ENCODE measurements around the gene CPNE7. TPM values are rescaled to one million over a fixed set of nuclear protein-coding genes. Genes with fewer than 3 reads are reported as not detected.
"Not testable (repeated sequence)": the region's sequence is repeated elsewhere in the genome, so short reads cannot be mapped to it uniquely, and the experiment has no call there.

The CPNE7 gene
- polyA plus RNA-seq, 4 donors = 0.22 to 20.3 (median 7.9) TPM

- peak overlapping the region in 2 of 3 donors; percentile 34 to 86 for H3K27ac ChIP-seq (ENCODE audit: low read depth in 1 of 3, low read length in 2 of 3)
- peaks cover 0 to 8% (median 0%) of the 10 kb centered on the region in 3 donors for H3K4me1 ChIP-seq (ENCODE audit: control insufficient read depth in 3 of 3, insufficient read depth in 2 of 3, low read depth in 1 of 3, low read length in 2 of 3)
- H3K27me3 ChIP-seq (ENCODE audit: control insufficient read depth in 3 of 3, insufficient read depth in 3 of 3, low read length in 3 of 3) = peaks cover 0 to 1% (median 0%) of the 10 kb centered on the region in 3 donors
- DNase-seq (no peak), FAIRE-seq (no peak)
- H3K4me3 ChIP-seq (ENCODE audit: low read depth in 1 of 3, low read length in 3 of 3) = no peak overlapping the region
- no peaks in the 10 kb centered on the region for H3K36me3 ChIP-seq (ENCODE audit: control insufficient read depth in 3 of 3, insufficient read depth in 2 of 3, low read depth in 1 of 3, low read length in 3 of 3)
- peaks cover 0 to 4% of the 10 kb centered on the region in 2 donors for H3K9me3 ChIP-seq (ENCODE audit: control insufficient read depth in 2 of 2, insufficient read depth in 1 of 2, low read depth in 1 of 2, low read length in 1 of 2)
- 93 to 94% (median 93%) methylated on average over 16 to 19 of the region's 19 CpGs for WGBS, 3 donors
Observed at GRCh38 chr16:89582614-89583196, 7.1 kb downstream of the CPNE7 start.

- WGBS, 3 donors = 86 to 92% (median 90%) methylated on average over 36 of the region's 36 CpGs
- no peak for FAIRE-seq
- H3K9me3 ChIP-seq (ENCODE audit: control insufficient read depth in 2 of 2, insufficient read depth in 1 of 2, low read depth in 1 of 2, low read length in 1 of 2) = peaks cover 0 to 7% of the 10 kb centered on the region in 2 donors
- no peak for DNase-seq
- H3K27ac ChIP-seq (ENCODE audit: low read depth in 1 of 3, low read length in 2 of 3) = no peak overlapping the region
- H3K4me1 ChIP-seq (ENCODE audit: control insufficient read depth in 3 of 3, insufficient read depth in 2 of 3, low read depth in 1 of 3, low read length in 2 of 3) = peaks cover 0 to 8% (median 0%) of the 10 kb centered on the region in 3 donors
- H3K36me3 ChIP-seq (ENCODE audit: control insufficient read depth in 3 of 3, insufficient read depth in 2 of 3, low read depth in 1 of 3, low read length in 3 of 3) = no peaks in the 10 kb centered on the region
- H3K4me3 ChIP-seq (ENCODE audit: low read depth in 1 of 3, low read length in 3 of 3) = no peak overlapping the region
- no peaks in the 10 kb centered on the region for H3K27me3 ChIP-seq (ENCODE audit: control insufficient read depth in 3 of 3, insufficient read depth in 3 of 3, low read length in 3 of 3)
Observed at GRCh38 chr16:89583197-89583894, 7.8 kb downstream of the CPNE7 start.

- FAIRE-seq = no peak
- Histone ChIP-seq H3K36me3 (ENCODE audit: control insufficient read depth in 3 of 3, insufficient read depth in 2 of 3, low read depth in 1 of 3, low read length in 3 of 3) (no peaks in the 10 kb centered on the region), H3K4me3 (ENCODE audit: low read depth in 1 of 3, low read length in 3 of 3) (no peak overlapping the region), H3K27me3 (ENCODE audit: control insufficient read depth in 3 of 3, insufficient read depth in 3 of 3, low read length in 3 of 3) (no peaks in the 10 kb centered on the region), H3K9me3 (ENCODE audit: control insufficient read depth in 2 of 2, insufficient read depth in 1 of 2, low read depth in 1 of 2, low read length in 1 of 2) (peaks cover 0 to 8% of the 10 kb centered on the region in 2 donors), H3K27ac (ENCODE audit: low read depth in 1 of 3, low read length in 2 of 3) (no peak overlapping the region), H3K4me1 (ENCODE audit: control insufficient read depth in 3 of 3, insufficient read depth in 2 of 3, low read depth in 1 of 3, low read length in 2 of 3) (peaks cover 0 to 8% (median 0%) of the 10 kb centered on the region in 3 donors)
- DNase-seq = no peak
- WGBS, 3 donors = 92 to 97% (median 95%) methylated on average over 38 to 49 of the region's 49 CpGs
Observed at GRCh38 chr16:89583895-89584644, 8.5 kb downstream of the CPNE7 start.

- 69 to 75% (median 71%) methylated on average over 25 of the region's 25 CpGs for WGBS, 3 donors
Observed at GRCh38 chr16:89584768-89585549, 9.4 kb downstream of the CPNE7 start.

GRCh38 chr16:89586218-89586617 lies 10.7 kb downstream of the CPNE7 start:
- Histone ChIP-seq H3K9me3 (ENCODE audit: control insufficient read depth in 2 of 2, insufficient read depth in 1 of 2, low read depth in 1 of 2, low read length in 1 of 2) (peaks cover 0 to 4% of the 10 kb centered on the region in 2 donors), H3K4me3 (ENCODE audit: low read depth in 1 of 3, low read length in 3 of 3) (no peak overlapping the region), H3K36me3 (ENCODE audit: control insufficient read depth in 3 of 3, insufficient read depth in 2 of 3, low read depth in 1 of 3, low read length in 3 of 3) (no peaks in the 10 kb centered on the region), H3K27ac (ENCODE audit: low read depth in 1 of 3, low read length in 2 of 3) (no peak overlapping the region), H3K27me3 (ENCODE audit: control insufficient read depth in 3 of 3, insufficient read depth in 3 of 3, low read length in 3 of 3) (no peaks in the 10 kb centered on the region), H3K4me1 (ENCODE audit: control insufficient read depth in 3 of 3, insufficient read depth in 2 of 3, low read depth in 1 of 3, low read length in 2 of 3) (peaks cover 0 to 8% (median 0%) of the 10 kb centered on the region in 3 donors)
- DNase-seq (no peak), FAIRE-seq (no peak)
- WGBS, 3 donors = 74 to 82% (median 81%) methylated on average over 6 to 7 of the region's 7 CpGs

More at GRCh38 chr16:89584768-89585549, 9.4 kb downstream of the CPNE7 start:
- no peak for FAIRE-seq
- DNase-seq = no peak
- no peak overlapping the region for H3K27ac ChIP-seq (ENCODE audit: low read depth in 1 of 3, low read length in 2 of 3)
- no peaks in the 10 kb centered on the region for H3K36me3 ChIP-seq (ENCODE audit: control insufficient read depth in 3 of 3, insufficient read depth in 2 of 3, low read depth in 1 of 3, low read length in 3 of 3)
- H3K27me3 ChIP-seq (ENCODE audit: control insufficient read depth in 3 of 3, insufficient read depth in 3 of 3, low read length in 3 of 3) = no peaks in the 10 kb centered on the region
- no peak overlapping the region for H3K4me3 ChIP-seq (ENCODE audit: low read depth in 1 of 3, low read length in 3 of 3)
- peaks cover 0 to 4% of the 10 kb centered on the region in 2 donors for H3K9me3 ChIP-seq (ENCODE audit: control insufficient read depth in 2 of 2, insufficient read depth in 1 of 2, low read depth in 1 of 2, low read length in 1 of 2)
- H3K4me1 ChIP-seq (ENCODE audit: control insufficient read depth in 3 of 3, insufficient read depth in 2 of 3, low read depth in 1 of 3, low read length in 2 of 3) = peaks cover 0 to 8% (median 0%) of the 10 kb centered on the region in 3 donors

- WGBS, 3 donors = 71 to 79% (median 73%) methylated on average over 8 to 19 of the region's 25 CpGs
- Histone ChIP-seq H3K27ac (ENCODE audit: low read depth in 1 of 3, low read length in 2 of 3) (no peak overlapping the region), H3K27me3 (ENCODE audit: control insufficient read depth in 3 of 3, insufficient read depth in 3 of 3, low read length in 3 of 3) (no peaks in the 10 kb centered on the region), H3K4me3 (ENCODE audit: low read depth in 1 of 3, low read length in 3 of 3) (no peak overlapping the region), H3K9me3 (ENCODE audit: control insufficient read depth in 2 of 2, insufficient read depth in 1 of 2, low read depth in 1 of 2, low read length in 1 of 2) (peaks cover 0 to 4% of the 10 kb centered on the region in 2 donors), H3K36me3 (ENCODE audit: control insufficient read depth in 3 of 3, insufficient read depth in 2 of 3, low read depth in 1 of 3, low read length in 3 of 3) (no peaks in the 10 kb centered on the region), H3K4me1 (ENCODE audit: control insufficient read depth in 3 of 3, insufficient read depth in 2 of 3, low read depth in 1 of 3, low read length in 2 of 3) (peaks cover 0 to 8% (median 0%) of the 10 kb centered on the region in 3 donors)
- DNase-seq (no peak), FAIRE-seq (no peak)
Observed at GRCh38 chr16:89586853-89587252, 11.3 kb downstream of the CPNE7 start.

GRCh38 chr16:89587676-89588075 lies 12.1 kb downstream of the CPNE7 start:
- not testable (repeated sequence) for H3K27me3 ChIP-seq (ENCODE audit: control insufficient read depth in 3 of 3, insufficient read depth in 3 of 3, low read length in 3 of 3); H3K4me1 ChIP-seq (ENCODE audit: control insufficient read depth in 3 of 3, insufficient read depth in 2 of 3, low read depth in 1 of 3, low read length in 2 of 3); H3K9me3 ChIP-seq (ENCODE audit: control insufficient read depth in 2 of 2, insufficient read depth in 1 of 2, low read depth in 1 of 2, low read length in 1 of 2); FAIRE-seq; DNase-seq; H3K27ac ChIP-seq (ENCODE audit: low read depth in 1 of 3, low read length in 2 of 3); H3K4me3 ChIP-seq (ENCODE audit: low read depth in 1 of 3, low read length in 3 of 3); H3K36me3 ChIP-seq (ENCODE audit: control insufficient read depth in 3 of 3, insufficient read depth in 2 of 3, low read depth in 1 of 3, low read length in 3 of 3)
- 98 to 100% (median 100%) methylated on average over 4 to 26 of the region's 36 CpGs for WGBS, 3 donors
